ENCODE results near the gene C17orf50.

C17orf50 gene

GRCh38 chr17:35717475-35717874 lies 43.2 kb upstream of the C17orf50 start:
- no peak for TF ChIP-seq CTCF (conservative IDR thresholded peaks at IDR 0.05; ENCODE audit: low read depth, low read length)
- no peak for DNase-seq (ENCODE audit: low read depth)
- no peak overlapping the region for H3K4me3 ChIP-seq (ENCODE audit: low read length)

GRCh38 chr17:35723735-35724134 lies 37.0 kb upstream of the C17orf50 start:
- DNase-seq (ENCODE audit: low read depth), result no peak
- H3K4me3 ChIP-seq (ENCODE audit: low read length), result no peak overlapping the region
- TF ChIP-seq CTCF (conservative IDR thresholded peaks at IDR 0.05; ENCODE audit: low read depth, low read length), result no peak

- no peak for TF ChIP-seq CTCF (conservative IDR thresholded peaks at IDR 0.05; ENCODE audit: low read depth, low read length)
- DNase-seq (ENCODE audit: low read depth), result no peak
- H3K4me3 ChIP-seq (ENCODE audit: low read length), result no peak overlapping the region
These were observed 35.6 kb upstream of the C17orf50 start for GRCh38 chr17:35725058-35725457.

- no peak for DNase-seq (ENCODE audit: low read depth)
- H3K4me3 ChIP-seq (ENCODE audit: low read length), result no peak overlapping the region
- no peak for TF ChIP-seq CTCF (conservative IDR thresholded peaks at IDR 0.05; ENCODE audit: low read depth, low read length)
These were observed 34.9 kb upstream of the C17orf50 start for GRCh38 chr17:35725802-35726126.

GRCh38 chr17:35726127-35726952 lies 34.3 kb upstream of the C17orf50 start:
- no peak for TF ChIP-seq CTCF (conservative IDR thresholded peaks at IDR 0.05; ENCODE audit: low read depth, low read length)
- DNase-seq (ENCODE audit: low read depth), result peak; percentile 43
- H3K4me3 ChIP-seq (ENCODE audit: low read length), result no peak overlapping the region

- no peak overlapping the region for H3K4me3 ChIP-seq (ENCODE audit: low read length)
- DNase-seq (ENCODE audit: low read depth), result no peak
- TF ChIP-seq CTCF (conservative IDR thresholded peaks at IDR 0.05; ENCODE audit: low read depth, low read length), result no peak
These were observed 33.7 kb upstream of the C17orf50 start for GRCh38 chr17:35726953-35727460.

- TF ChIP-seq CTCF (conservative IDR thresholded peaks at IDR 0.05; ENCODE audit: low read depth, low read length), result no peak
- H3K4me3 ChIP-seq (ENCODE audit: low read length), result no peak overlapping the region
- no peak for DNase-seq (ENCODE audit: low read depth)
These were observed 33.1 kb upstream of the C17orf50 start for GRCh38 chr17:35727635-35728034.
